DND-41 (cell line): ENCODE results near the gene B3GALT4.
A peak's percentile ranks its signal among the peaks of the same experiment; 100 is the strongest.

Experiments
- ATAC-seq: fragments of 200-7000 bp; cut with Tn5 transposase; 3 replicates; pipeline ENCODE4 v1.9.1; 2021; ENCODE audit warnings: low read depth; ENCODE audit not compliant: insufficient read depth
- DNase-seq: peaks from one replicate; pipeline ENCODE4 v3.0.0-alpha.2; 2020
- H2AFZ ChIP-seq: 2 replicates; pipeline ENCODE4 v1.6.0; 2012; ENCODE audit warnings: low read depth, low read length
- H3K27ac ChIP-seq: 2 replicates; pipeline ENCODE4 v1.5.1; 2012; ENCODE audit warnings: low read length, inconsistent platforms
- H3K27me3 ChIP-seq: fragments of 200-600 bp; sonication (generic); 2 replicates; pipeline ENCODE4 v1.6.0; 2012; ENCODE audit warnings: low read length, mild to moderate bottlenecking, inconsistent platforms; ENCODE audit not compliant: insufficient read depth, poor library complexity
- H3K36me3 ChIP-seq: 2 replicates; pipeline ENCODE4 v1.5.1; 2012; ENCODE audit warnings: low read length, inconsistent platforms; ENCODE audit not compliant: insufficient read depth
- H3K4me1 ChIP-seq: 2 replicates; pipeline ENCODE4 v1.5.1; 2012; ENCODE audit warnings: mild to moderate bottlenecking, low read length; ENCODE audit not compliant: insufficient read depth
- H3K4me2 ChIP-seq: 2 replicates; pipeline ENCODE4 v1.6.0; 2012; ENCODE audit warnings: mild to moderate bottlenecking, moderate library complexity, low read length, inconsistent platforms; ENCODE audit not compliant: insufficient read depth
- H3K4me3 ChIP-seq, 2 experiments: fragments of 200-600 bp in 1 of 2; shearing (Covaris generic) in 1 of 2; 2 replicates each; pipeline ENCODE4 v1.5.1; 2012 to 2016; ENCODE audit warnings: inconsistent platforms in 2 of 2, low read length in 2 of 2, mild to moderate bottlenecking in 2 of 2, low read depth in 1 of 2, moderate library complexity in 1 of 2
- H3K79me2 ChIP-seq: 2 replicates; pipeline ENCODE4 v1.6.0; 2012; ENCODE audit warnings: low read length, inconsistent platforms; ENCODE audit not compliant: insufficient read depth
- H3K9ac ChIP-seq: 2 replicates; pipeline ENCODE4 v1.6.0; 2012; ENCODE audit warnings: low read depth, mild to moderate bottlenecking, inconsistent platforms, low read length, moderate library complexity
- H3K9me3 ChIP-seq: 2 replicates; pipeline ENCODE4 v1.5.1; 2012; ENCODE audit warnings: low read length, moderate library complexity, mild to moderate bottlenecking, inconsistent platforms; ENCODE audit not compliant: insufficient read depth, severe bottlenecking
- H4K20me1 ChIP-seq: 2 replicates; pipeline ENCODE4 v1.6.0; 2012; ENCODE audit warnings: low read length; ENCODE audit not compliant: insufficient read depth
- CTCF ChIP-seq: IDR thresholded peaks from 2 replicates; pipeline ENCODE4 v1.5.1; 2012; ENCODE audit warnings: borderline replicate concordance, low read length, moderate library complexity, mild to moderate bottlenecking; ENCODE audit not compliant: poor library complexity, severe bottlenecking; ENCODE audit errors: extremely low read depth
- EZH2 ChIP-seq: IDR thresholded peaks from 3 replicates; pipeline ENCODE4 v1.6.1; 2012; ENCODE audit warnings: borderline replicate concordance, low read depth, mild to moderate bottlenecking, moderate library complexity, low read length, inconsistent platforms; ENCODE audit not compliant: severe bottlenecking

The B3GALT4 gene

GRCh38 chr6:33276864-33277662 is at the start of gene B3GALT4:
Gene B3GALT4 (plus strand): TSS chr6:33277123. CDS start chr6:33277420, 297 bp downstream.
- no peak for TF ChIP-seq EZH2
- peak; percentile 51 for TF ChIP-seq CTCF
- H3K4me2 ChIP-seq: peak within 1 kb of the TSS; percentile 78
- DNase-seq (peak; percentile 84), ATAC-seq (peak; percentile 69)
- H3K27me3 ChIP-seq: no peaks in the 10 kb centered on the region
- H2AFZ ChIP-seq: peak within 1 kb of the TSS; percentile 77
- peak within 1 kb of the TSS; percentile 83 for H3K27ac ChIP-seq
- H3K9ac ChIP-seq: peak within 1 kb of the TSS; percentile 75
- peak within 1 kb of the TSS; percentile 19 to 66; a peak in 3 of 4 replicates for H3K4me3 ChIP-seq
- H3K9me3 ChIP-seq: no peaks in the 10 kb centered on the region
- peaks cover 88% of the 10 kb centered on the region for H3K36me3 ChIP-seq
- peaks cover 44% of the 10 kb centered on the region for H3K79me2 ChIP-seq
- peaks cover 51% of the 10 kb centered on the region for H4K20me1 ChIP-seq
- H3K4me1 ChIP-seq: peaks cover 58% of the 10 kb centered on the region

GRCh38 chr6:33235221-33235634 is 41.7 kb upstream of the B3GALT4 start:
- Histone ChIP-seq H3K4me3 (no peak overlapping the region), H2AFZ (no peak overlapping the region), H3K27me3 (peaks cover 25% of the 10 kb centered on the region), H4K20me1 (no peaks in the 10 kb centered on the region), H3K79me2 (no peaks in the 10 kb centered on the region), H3K4me2 (no peak overlapping the region), H3K4me1 (no peaks in the 10 kb centered on the region), H3K27ac (no peak overlapping the region), H3K9me3 (no peaks in the 10 kb centered on the region), H3K36me3 (no peaks in the 10 kb centered on the region), H3K9ac (no peak overlapping the region)
- DNase-seq (no peak), ATAC-seq (no peak)
- no peak for TF ChIP-seq EZH2
- no peak for TF ChIP-seq CTCF

GRCh38 chr6:33236328-33236727 is 40.6 kb upstream of the B3GALT4 start:
- Histone ChIP-seq H3K79me2 (no peaks in the 10 kb centered on the region), H3K27me3 (peaks cover 25% of the 10 kb centered on the region), H3K4me3 (no peak overlapping the region)

More at GRCh38 chr6:33236328-33236727, 40.6 kb upstream of the B3GALT4 start:
- H2AFZ ChIP-seq: no peak overlapping the region
- ATAC-seq (no peak), DNase-seq (no peak)
- H3K4me1 ChIP-seq: no peaks in the 10 kb centered on the region
- H3K9me3 ChIP-seq: no peaks in the 10 kb centered on the region
- no peaks in the 10 kb centered on the region for H4K20me1 ChIP-seq
- H3K9ac ChIP-seq: no peak overlapping the region
- no peaks in the 10 kb centered on the region for H3K36me3 ChIP-seq
- TF ChIP-seq EZH2: no peak
- no peak for TF ChIP-seq CTCF
- H3K27ac ChIP-seq: no peak overlapping the region
- H3K4me2 ChIP-seq: no peak overlapping the region
